GM23248 (cell line): Measurements from ENCODE around the gene RAB6D. TPM values are rescaled to one million over a fixed set of nuclear protein-coding genes. Genes with fewer than 3 reads are reported as not detected.
"Not testable (repeated sequence)": the region's sequence is repeated elsewhere in the genome, so short reads cannot be mapped to it uniquely, and the experiment has no call there.

ENCODE experiments used
- DNase-seq: peaks from one replicate; pipeline ENCODE4 v3.0.0-alpha.2; 2015
- H2AFZ ChIP-seq: fragments of 200-600 bp; sonication (generic); 2 replicates; pipeline ENCODE4 v1.6.1; 2016; ENCODE audit warnings: antibody characterized with exemption
- H3F3A ChIP-seq: fragments of 200-600 bp; sonication (generic); 2 replicates; pipeline ENCODE4 v1.6.1; 2016; ENCODE audit warnings: mild to moderate bottlenecking, antibody characterized with exemption, mixed run types; ENCODE audit not compliant: insufficient read depth
- H3K27ac ChIP-seq: fragments of 200-600 bp; sonication (generic); 2 replicates; pipeline ENCODE4 v1.5.1; 2016; ENCODE audit warnings: mild to moderate bottlenecking
- H3K27me3 ChIP-seq: fragments of 200-600 bp; sonication (generic); replicated peaks from 2 replicates; pipeline ENCODE4 v1.6.1; 2016; ENCODE audit warnings: mild to moderate bottlenecking; ENCODE audit not compliant: insufficient read depth
- H3K36me3 ChIP-seq: fragments of 200-600 bp; sonication (generic); 2 replicates; pipeline ENCODE4 v1.6.1; 2016; ENCODE audit warnings: low read depth, mild to moderate bottlenecking
- H3K4me1 ChIP-seq: fragments of 200-600 bp; sonication (generic); 2 replicates; pipeline ENCODE4 v1.6.1; 2016; ENCODE audit warnings: mild to moderate bottlenecking; ENCODE audit not compliant: insufficient read depth
- H3K4me2 ChIP-seq: fragments of 200-600 bp; sonication (generic); one replicate; pipeline ENCODE4 v1.6.1; 2016; ENCODE audit warnings: mild to moderate bottlenecking; ENCODE audit not compliant: unreplicated experiment
- H3K4me3 ChIP-seq: fragments of 200-600 bp; sonication (generic); 2 replicates; pipeline ENCODE4 v1.5.1; 2016; ENCODE audit warnings: mild to moderate bottlenecking
- H3K79me2 ChIP-seq: fragments of 200-600 bp; sonication (generic); 2 replicates; pipeline ENCODE4 v1.6.1; 2016; ENCODE audit warnings: mild to moderate bottlenecking; ENCODE audit not compliant: insufficient read depth
- H3K9ac ChIP-seq: fragments of 200-600 bp; sonication (generic); 2 replicates; pipeline ENCODE4 v1.6.1; 2016; ENCODE audit warnings: mild to moderate bottlenecking
- H3K9me2 ChIP-seq: fragments of 200-600 bp; sonication (generic); 2 replicates; pipeline ENCODE4 v1.6.1; 2016; ENCODE audit warnings: mixed run types, mild to moderate bottlenecking, moderate library complexity; ENCODE audit not compliant: insufficient read depth
- H3K9me3 ChIP-seq: fragments of 200-600 bp; sonication (generic); one replicate; pipeline ENCODE4 v1.6.1; 2017; ENCODE audit warnings: low read depth
- H4K20me1 ChIP-seq: fragments of 200-600 bp; sonication (generic); 2 replicates; pipeline ENCODE4 v1.6.0; 2016; ENCODE audit not compliant: insufficient read depth
- EZH2 ChIP-seq: fragments of 200-600 bp; sonication (generic); IDR thresholded peaks from 2 replicates; pipeline ENCODE4 v1.6.1; 2018; ENCODE audit warnings: antibody characterized with exemption, mild to moderate bottlenecking; ENCODE audit not compliant: insufficient read depth, poor library complexity, severe bottlenecking
- EZH2phosphoT487 ChIP-seq: fragments of 200-600 bp; sonication (generic); IDR thresholded peaks from 2 replicates; pipeline ENCODE4 v1.6.1; 2018; ENCODE audit warnings: antibody characterized with exemption, moderate library complexity, mild to moderate bottlenecking, low read depth; ENCODE audit not compliant: insufficient read depth
- WGBS, 2 experiments: methylation state at CpG; one replicate each; pipeline ENCODE4 v1.1.6; 2015 to 2017; ENCODE audit warnings: low lambda C conversion rate in 2 of 2, low coverage in 1 of 2; ENCODE audit errors: missing lambda C conversion rate in 2 of 2; 5-methylcytosine and 5-hydroxymethylcytosine counted together
- in situ Hi-C: fragments of 300-500 bp; cut with MboI; formaldehyde crosslinking; loops from 2 replicates; pipeline ENCODE4 v1.15.0; 2020
- polyA plus RNA-seq: library from polyadenylated mRNA; unstranded; fragments of >200 nt; fragmentation: Nextera tagmentation; extraction: Ambion mirVana; gene quantifications from 2 replicates; pipeline ENCODE4 v1.2.1, GENCODE V29; 2016
- total RNA-seq: library from RNA; depleted of rRNA; stranded (reverse); fragments of >200 nt; shearing (Covaris generic); gene quantifications from 2 replicates; pipeline ENCODE4 v1.2.3, GENCODE V29; 2014

The RAB6D gene
- total and polyA plus RNA-seq, 2 experiments from 2014 or later = 0.15 TPM; not detected in 1

DNA sequence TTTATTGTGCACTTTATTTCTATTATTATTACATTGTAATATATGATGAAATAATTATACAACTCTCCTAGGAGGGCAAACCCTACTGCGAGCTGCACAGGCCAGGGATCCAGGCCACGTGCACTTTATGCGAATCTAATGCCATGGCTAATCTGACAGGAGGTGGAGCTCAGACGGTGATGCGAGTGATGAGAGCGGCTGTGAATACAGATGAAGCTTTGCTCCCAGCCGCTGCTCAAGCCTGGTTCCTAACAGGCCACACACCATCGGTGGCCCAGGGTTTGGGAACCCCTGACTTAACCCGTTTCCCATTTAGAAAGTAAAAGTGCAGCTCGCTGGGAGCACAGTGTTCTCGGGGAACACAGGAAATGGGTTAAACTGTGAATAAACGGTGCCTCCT, 40.8 kb upstream of the RAB6D start:
- Histone ChIP-seq H3K9me2 (no peaks in the 10 kb centered on the region), H3K36me3 (no peaks in the 10 kb centered on the region), H3K27me3 (peaks cover 65% of the 10 kb centered on the region), H3K27ac (no peak overlapping the region), H2AFZ (no peak overlapping the region), H3F3A (no peaks in the 10 kb centered on the region), H3K9ac (no peak overlapping the region), H4K20me1 (no peaks in the 10 kb centered on the region), H3K9me3 (no peaks in the 10 kb centered on the region), H3K4me3 (no peak overlapping the region), H3K4me1 (no peaks in the 10 kb centered on the region), H3K4me2 (no peak overlapping the region), H3K79me2 (no peaks in the 10 kb centered on the region)
- in situ Hi-C loops = loop anchor here (25.0 kb wide), 2 partner anchors 258 to 733 kb away; no protein-coding TSS in a partner anchor
- TF ChIP-seq EZH2phosphoT487 (no peak), EZH2 (no peak)
- DNase-seq = no peak
- 50 to 51% methylated on average over 12 of the region's 12 CpGs for WGBS, 2 experiments

DNA sequence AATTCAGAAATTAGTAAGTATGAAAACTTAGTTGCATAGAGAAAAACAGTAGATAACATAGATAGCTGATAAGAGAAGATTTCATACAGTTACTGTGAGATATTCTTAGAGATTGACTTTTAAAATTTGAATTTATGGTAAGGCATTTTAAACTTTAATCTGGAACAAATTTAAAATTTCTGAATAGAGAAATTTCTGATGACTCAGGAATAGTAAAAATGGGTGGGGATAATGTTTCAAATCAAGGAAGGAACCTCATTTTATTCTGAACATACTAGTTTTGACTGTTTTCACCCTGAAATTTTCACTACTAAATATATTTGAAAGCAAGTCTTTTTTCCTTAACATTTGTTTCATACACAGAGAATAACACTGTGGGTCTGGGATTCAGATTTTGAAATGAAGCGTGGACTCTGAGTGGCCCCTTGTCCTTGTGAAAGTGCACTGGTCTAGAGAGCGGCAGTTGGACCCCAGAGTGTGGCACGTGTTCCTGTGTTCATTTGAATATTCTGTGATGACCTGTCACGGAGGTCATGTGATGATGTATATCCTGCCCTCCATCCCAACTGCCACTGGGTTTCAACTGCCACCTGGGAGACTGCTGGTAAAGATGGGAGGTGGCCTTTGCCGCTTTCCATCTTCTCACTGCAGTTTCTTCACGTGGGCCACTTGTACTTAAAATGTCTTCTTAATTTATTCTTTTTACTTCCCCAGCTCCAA, 38.5 kb upstream of the RAB6D start:
- no peaks in the 10 kb centered on the region for H3K36me3 ChIP-seq
- 49 to 53% methylated on average over 6 of the region's 6 CpGs for WGBS, 2 experiments
- in situ Hi-C loops = loop anchor here (25.0 kb wide), 2 partner anchors 260 to 735 kb away; no protein-coding TSS in a partner anchor

DNA sequence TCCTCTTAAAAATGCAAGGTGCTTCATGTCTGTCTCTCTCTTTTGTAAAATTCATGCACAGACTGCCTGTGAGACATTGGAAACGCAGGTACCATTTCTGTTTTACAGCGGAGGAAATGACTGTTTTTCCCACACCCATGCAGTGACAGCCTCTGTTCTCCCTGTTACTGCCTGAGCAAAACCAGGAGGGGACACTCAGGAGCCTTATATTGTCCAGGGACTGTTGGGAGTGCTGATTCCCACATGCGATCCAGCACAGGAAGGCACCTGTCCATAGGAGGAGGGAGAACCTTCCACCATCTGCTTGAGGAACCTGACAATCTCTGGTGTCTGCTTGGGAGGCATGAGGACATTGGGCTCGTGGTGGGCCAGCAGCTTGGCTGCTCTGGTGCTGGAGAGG, 36.9 kb upstream of the RAB6D start:
- no peaks in the 10 kb centered on the region for H3F3A ChIP-seq
- H3K4me2 ChIP-seq = no peak overlapping the region
- no peaks in the 10 kb centered on the region for H3K36me3 ChIP-seq
- no peak for TF ChIP-seq EZH2phosphoT487
- no peak for TF ChIP-seq EZH2
- no peaks in the 10 kb centered on the region for H3K9me3 ChIP-seq
- H3K79me2 ChIP-seq = no peaks in the 10 kb centered on the region
- peaks cover 40% of the 10 kb centered on the region for H3K27me3 ChIP-seq
- no peak for DNase-seq
- no peak overlapping the region for H3K27ac ChIP-seq
- H3K4me1 ChIP-seq = no peaks in the 10 kb centered on the region
- H4K20me1 ChIP-seq = no peaks in the 10 kb centered on the region
- H3K9ac ChIP-seq = no peak overlapping the region
- H3K4me3 ChIP-seq = no peak overlapping the region
- no peaks in the 10 kb centered on the region for H3K9me2 ChIP-seq
- H2AFZ ChIP-seq = no peak overlapping the region
- 0% methylated on average over 4 of the region's 4 CpGs for WGBS, 2 experiments
- in situ Hi-C loops = loop anchor here (25.0 kb wide), 2 partner anchors 261 to 736 kb away; no protein-coding TSS in a partner anchor

More for the DNA sequence above, 38.5 kb upstream of the RAB6D start:
- DNase-seq = no peak
- H2AFZ ChIP-seq = no peak overlapping the region
- H3K79me2 ChIP-seq = no peaks in the 10 kb centered on the region
- no peaks in the 10 kb centered on the region for H3F3A ChIP-seq
- H3K9me3 ChIP-seq = no peaks in the 10 kb centered on the region
- no peaks in the 10 kb centered on the region for H4K20me1 ChIP-seq
- no peaks in the 10 kb centered on the region for H3K4me1 ChIP-seq
- H3K9ac ChIP-seq = no peak overlapping the region
- H3K4me3 ChIP-seq = no peak overlapping the region
- H3K9me2 ChIP-seq = no peaks in the 10 kb centered on the region
- peaks cover 49% of the 10 kb centered on the region for H3K27me3 ChIP-seq
- no peak overlapping the region for H3K27ac ChIP-seq
- no peak for TF ChIP-seq EZH2
- no peak overlapping the region for H3K4me2 ChIP-seq

DNA sequence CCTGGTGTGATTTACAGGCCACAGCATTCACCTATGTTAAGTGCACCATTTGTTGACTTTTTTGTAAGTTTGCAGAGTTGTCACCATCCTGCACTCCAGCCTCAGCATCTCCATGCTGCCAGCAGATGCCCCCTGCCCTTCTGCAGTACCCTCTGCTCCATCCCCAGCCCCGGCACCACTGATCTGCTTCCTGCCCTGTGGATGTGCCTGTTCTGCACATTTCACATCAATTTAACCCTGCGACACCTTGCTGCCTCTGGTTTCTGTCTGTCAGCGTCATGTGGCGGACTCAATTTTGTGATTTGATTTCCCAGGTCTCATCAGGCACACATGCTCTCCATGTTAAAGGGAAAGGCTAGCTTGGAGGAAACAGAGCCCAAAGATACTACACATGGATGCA, 36.5 kb upstream of the RAB6D start:
- H3K9me3 ChIP-seq, H3K27ac ChIP-seq, H4K20me1 ChIP-seq, H3K9ac ChIP-seq, DNase-seq, H3K4me3 ChIP-seq, H3K36me3 ChIP-seq, H3F3A ChIP-seq, H3K9me2 ChIP-seq, H3K4me1 ChIP-seq, H2AFZ ChIP-seq, H3K4me2 ChIP-seq, H3K79me2 ChIP-seq: not testable (repeated sequence)
- in situ Hi-C loops = loop anchor here (25.0 kb wide), 2 partner anchors 262 to 737 kb away; no protein-coding TSS in a partner anchor
- WGBS, 2 experiments = 0 to 4% methylated on average over 4 of the region's 4 CpGs
- H3K27me3 ChIP-seq = peaks cover 38% of the 10 kb centered on the region

DNA sequence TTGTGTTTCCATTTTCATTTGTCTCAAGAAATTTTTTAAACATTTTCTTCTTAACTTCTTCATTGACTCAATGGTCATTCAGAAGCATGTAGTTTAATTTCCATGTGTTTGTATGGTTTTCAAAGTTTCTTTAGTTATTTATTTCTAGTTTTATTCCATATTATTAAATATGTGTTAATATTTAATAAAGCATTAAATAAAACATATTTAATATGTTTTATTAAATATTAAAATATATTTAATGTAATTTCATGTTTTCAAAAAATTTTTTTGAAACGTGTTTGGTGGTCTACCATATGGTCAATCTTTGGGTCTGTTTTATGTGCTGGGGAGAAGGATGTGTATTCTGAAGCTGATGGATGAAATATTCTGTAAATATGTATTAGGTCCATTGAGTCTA, 32.2 kb upstream of the RAB6D start:
- H3K27ac ChIP-seq, H3K36me3 ChIP-seq, H3K4me2 ChIP-seq, H3F3A ChIP-seq, H3K9ac ChIP-seq, H3K4me3 ChIP-seq, H3K79me2 ChIP-seq, DNase-seq, H3K9me3 ChIP-seq, H3K9me2 ChIP-seq, in situ Hi-C loops, H2AFZ ChIP-seq, H3K4me1 ChIP-seq, H3K27me3 ChIP-seq, H4K20me1 ChIP-seq: not testable (repeated sequence)
- WGBS, 2 experiments = 40 to 45% methylated on average over 1 of the region's 1 CpG

DNA sequence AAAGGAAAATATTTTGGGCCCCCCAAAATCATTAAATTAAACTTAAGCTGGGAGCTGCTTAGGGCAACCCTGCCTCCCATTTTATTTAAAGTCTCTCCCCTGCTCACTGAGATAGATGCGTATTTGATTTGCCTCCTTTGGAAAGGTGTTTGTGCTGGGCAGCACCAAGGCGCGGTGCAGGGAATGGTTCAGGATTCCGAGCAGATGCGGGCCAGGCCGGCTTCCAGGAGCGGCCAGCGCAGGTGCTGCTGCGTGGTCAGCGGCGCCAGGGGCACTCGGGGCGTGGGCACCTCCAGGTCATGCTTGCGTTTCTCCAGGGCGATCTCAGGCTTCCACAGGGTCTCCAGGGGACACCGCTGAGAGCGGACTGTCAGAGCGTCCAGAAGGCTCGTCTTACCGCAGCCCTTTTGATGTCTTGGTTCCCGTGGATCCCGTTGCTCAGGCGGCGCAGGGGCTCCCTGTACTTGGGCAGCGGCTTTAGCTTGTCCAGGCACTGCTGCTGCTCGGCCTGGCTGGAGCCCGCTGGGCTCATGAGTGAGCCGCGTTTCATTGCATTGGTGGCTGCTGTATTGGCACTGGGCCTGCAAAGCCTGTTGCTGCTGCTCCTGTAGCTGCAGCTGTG, 31.2 kb upstream of the RAB6D start:
- Histone ChIP-seq H3K4me3 (peak overlapping the region; percentile 45), H2AFZ (peak overlapping the region; percentile 71), H3K4me2 (peak overlapping the region; percentile 21)
- H3K9ac ChIP-seq, H3K4me1 ChIP-seq, H3K9me2 ChIP-seq, H3K27me3 ChIP-seq, H3K27ac ChIP-seq, in situ Hi-C loops, H3K9me3 ChIP-seq, H3K79me2 ChIP-seq, H3K36me3 ChIP-seq, H4K20me1 ChIP-seq, H3F3A ChIP-seq: not testable (repeated sequence)
- WGBS, 2 experiments = 2 to 3% methylated on average over 22 to 29 of the region's 29 CpGs
- peak; percentile 21 for DNase-seq
